Stimulated activated CD8-positive, alpha-beta memory T cell treated with anti-CD3 and anti-CD28 coated beads, Interleukin-7, amount 100 ng/mL, for 48 hours (primary cell): ENCODE data around the gene ACTN4.
A peak's percentile ranks its signal among the peaks of the same experiment; 100 is the strongest.

Source experiments
- DNase-seq, 2 donors: peaks; one replicate each; pipeline ENCODE4 v3.0.0-alpha.2; 2020; ENCODE audit warnings: low read depth in 1 of 2; ENCODE audit errors: extremely low read depth in 1 of 2

Gene ACTN4

GRCh38 chr19:38635483-38636399 lies 11.7 kb upstream of the ACTN4 start:
- no peak for DNase-seq

DNA sequence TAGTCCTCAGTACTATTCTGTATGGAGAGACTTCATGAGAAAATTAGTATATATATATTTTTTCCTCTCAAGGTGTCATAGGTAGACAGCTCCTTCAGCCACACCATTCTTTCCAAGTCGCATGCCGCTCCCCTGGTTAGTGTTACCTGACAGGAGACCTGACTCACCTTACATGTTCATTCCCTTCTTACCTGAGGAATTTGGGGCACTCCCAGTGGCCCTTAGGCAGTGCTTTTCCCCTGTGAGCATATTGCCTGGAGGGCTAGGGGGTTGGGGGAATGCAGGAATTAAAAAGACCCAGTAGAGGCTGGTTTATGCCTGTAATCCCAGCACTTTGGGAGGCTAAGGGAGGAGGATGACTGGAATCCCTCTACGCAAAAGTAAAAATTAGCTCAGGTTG lies 9.0 kb upstream of the ACTN4 start:
- no peak for DNase-seq

DNA sequence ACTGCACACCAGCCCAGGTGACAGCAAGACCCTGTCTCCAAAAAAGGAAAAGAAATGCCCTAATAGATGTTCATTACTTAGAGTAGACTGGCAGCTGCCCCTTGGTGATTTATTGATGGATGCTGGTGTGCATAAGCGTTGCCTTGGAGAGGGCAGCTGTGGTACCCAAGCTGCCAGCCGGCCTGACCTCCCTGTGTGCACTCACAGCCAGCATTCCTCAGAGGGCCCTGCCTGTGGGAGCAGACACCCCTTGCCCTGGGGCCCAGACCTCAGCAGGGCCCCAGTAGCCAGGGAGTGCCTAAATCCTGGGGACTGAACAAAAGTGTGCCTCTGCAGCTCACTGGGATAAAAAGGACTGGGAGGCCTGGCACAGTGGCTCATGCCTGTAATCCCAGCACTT lies 7.8 kb upstream of the ACTN4 start:
- no peak for DNase-seq

DNA sequence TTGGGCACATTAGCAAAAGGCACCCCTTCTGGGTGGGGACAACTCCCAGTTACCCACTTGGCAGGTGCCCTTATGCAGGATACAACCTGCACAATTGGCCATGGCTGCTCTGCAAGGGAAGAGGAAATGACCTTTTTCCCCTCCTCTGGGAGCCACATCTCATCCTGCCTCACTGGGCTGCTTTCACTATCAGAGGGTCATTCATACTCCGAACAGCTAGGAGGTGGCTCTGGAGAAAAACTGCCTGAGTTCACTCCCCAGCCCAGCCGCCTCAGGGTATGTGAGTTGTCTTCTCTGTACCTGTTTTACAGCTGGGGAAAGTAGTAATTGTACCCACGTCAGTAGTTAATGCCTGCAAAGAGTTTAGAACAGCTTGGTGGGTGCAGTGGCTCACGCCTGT lies 7.1 kb upstream of the ACTN4 start:
- DNase-seq, result no peak

DNA sequence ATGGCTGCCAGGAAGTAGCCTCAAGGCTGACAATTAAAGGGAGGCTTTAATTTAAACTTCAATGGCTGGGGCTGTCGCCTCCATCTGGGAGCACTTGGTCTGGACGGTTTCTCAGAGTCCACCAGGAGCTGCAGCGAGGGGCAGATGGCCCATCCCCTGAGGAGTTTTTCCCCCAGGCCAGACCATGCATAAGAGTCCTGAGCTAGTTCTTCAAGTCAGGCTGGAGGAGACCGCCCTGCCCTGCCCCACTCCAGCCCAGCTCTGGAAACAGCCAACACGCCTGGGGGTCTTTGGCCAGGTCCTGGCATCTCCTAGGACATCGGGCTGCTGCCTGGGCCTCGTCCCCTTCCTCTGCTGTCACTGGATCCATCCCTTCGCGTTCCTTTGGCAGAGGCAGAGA lies 5.3 kb upstream of the ACTN4 start:
- DNase-seq, result no peak

- DNase-seq, result no peak
These were observed 2.7 kb upstream of the ACTN4 start for GRCh38 chr19:38644719-38645118.

GRCh38 chr19:38647966-38648768 lies 718 bp downstream of the ACTN4 start:
- DNase-seq, result no peak

- DNase-seq, result no peak
These were observed 1.4 kb downstream of the ACTN4 start for GRCh38 chr19:38648769-38649304.

GRCh38 chr19:38649305-38650171 lies 2.1 kb downstream of the ACTN4 start:
- DNase-seq, result no peak

DNA sequence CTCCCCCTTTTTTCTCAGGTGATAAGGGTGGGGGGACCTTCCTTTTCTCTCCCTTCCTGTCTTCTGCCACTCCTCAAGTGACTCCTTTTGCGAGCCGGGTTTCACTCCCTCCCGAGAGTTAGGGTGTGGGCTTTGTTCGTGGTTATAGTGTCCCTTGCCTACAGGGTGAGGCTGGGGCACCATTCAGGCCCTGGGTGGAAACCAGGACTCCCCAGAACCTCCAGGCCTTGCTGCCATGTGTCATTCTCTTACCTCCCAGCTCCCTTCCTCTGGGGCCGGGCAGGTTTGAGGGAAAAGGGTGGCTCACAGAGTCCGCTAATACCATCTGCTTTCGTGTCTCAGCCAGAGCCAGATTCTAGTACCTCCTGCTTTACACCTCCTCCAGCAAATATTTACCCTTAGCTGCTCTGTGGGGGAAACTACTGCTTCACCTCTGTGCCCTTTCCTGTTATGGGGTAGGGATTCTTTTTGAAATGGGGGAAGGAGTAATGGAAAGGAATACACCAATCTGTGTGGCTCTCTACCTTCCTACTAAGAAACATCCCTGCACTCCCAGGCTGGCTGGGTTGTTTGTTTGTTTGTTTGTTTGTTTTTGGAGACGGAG lies 2.8 kb downstream of the ACTN4 start:
- no peak for DNase-seq

- no peak for DNase-seq
These were observed 3.6 kb downstream of the ACTN4 start for GRCh38 chr19:38650911-38651584.

GRCh38 chr19:38653028-38653571 lies 5.7 kb downstream of the ACTN4 start:
- no peak for DNase-seq

DNA sequence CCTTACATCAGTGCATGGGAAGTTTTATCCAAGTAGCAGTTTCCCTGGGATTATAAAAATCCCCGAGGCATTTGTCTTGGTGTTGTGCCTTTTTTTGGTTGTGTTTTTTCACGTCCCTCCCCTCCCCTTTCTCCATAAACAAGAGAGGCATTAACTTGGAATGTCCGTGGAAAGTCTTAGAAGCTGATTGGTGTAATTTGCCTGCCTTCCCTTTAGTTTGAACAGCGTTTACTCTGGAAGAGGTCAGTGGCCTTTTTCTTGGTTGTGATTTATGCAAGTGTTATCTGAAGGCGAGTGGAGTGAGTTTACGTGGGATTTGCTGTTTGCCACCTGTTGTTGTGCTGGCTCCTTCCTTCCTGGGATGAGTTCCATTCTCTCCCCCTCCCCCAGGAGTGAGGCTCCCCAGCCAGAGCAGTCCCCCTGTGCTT lies 7.2 kb downstream of the ACTN4 start:
- DNase-seq, result no peak

DNA sequence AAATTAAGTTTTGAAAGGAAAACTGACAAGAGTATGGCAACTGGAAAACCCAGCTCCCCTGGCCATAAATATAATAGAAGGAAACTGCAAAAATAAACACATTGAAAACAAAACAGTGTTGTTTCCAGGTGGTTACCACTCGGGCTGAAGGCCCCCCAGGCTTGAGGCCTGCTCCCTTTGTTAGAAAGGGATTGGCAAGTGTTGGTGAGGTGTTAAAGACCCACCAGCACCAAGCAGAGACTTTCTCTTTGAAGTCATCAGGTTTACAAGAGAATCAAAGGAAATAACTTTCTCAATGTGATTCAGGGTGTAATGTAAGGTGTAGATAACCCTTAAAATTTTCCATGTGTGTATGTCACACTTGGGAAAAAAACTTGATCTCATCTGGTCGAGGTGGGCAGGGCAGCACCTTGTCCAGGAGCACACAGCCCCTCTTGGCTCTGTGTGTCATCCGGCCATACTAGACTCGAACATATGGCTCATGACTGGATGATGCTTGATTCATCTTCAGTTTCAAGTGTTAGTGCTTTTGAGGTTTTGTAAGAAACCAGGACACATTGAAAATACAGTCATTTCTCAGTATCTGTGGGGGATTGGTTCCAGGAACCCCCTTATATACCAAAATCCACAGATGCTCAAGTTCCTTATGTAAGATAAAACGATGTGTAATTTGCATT lies 7.8 kb downstream of the ACTN4 start:
- DNase-seq, result peak; percentile 26 to 61

GRCh38 chr19:38656171-38656981 lies 8.9 kb downstream of the ACTN4 start:
- no peak for DNase-seq

DNA sequence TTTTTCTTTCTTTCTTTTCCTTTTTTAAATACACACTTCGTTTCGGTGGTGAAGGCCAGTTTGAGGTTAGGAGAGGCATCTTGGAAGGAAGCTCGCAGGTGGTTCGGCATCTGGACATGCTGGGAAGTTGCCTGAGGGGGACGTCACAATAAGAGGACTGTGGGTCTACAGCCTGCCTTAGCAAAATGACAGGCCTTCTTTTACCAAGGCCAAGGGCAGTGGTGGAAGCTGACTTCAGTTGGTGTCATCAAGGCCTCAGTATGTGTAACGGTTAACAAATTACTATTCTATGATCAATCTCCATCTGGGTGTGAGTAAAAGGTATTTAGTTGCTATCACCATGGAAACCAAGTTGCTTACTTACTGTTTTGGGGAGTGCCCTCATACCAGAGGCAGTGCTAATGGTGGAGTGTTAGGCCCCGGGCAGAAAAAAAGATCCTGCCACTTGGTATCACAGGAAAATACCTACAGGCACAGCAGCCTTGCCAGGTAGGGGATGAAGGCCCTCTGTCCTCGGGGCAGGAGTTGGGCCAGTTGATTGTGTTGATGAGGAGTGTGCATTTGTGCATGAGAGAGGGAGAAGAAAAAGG lies 10.3 kb downstream of the ACTN4 start:
- no peak for DNase-seq

DNA sequence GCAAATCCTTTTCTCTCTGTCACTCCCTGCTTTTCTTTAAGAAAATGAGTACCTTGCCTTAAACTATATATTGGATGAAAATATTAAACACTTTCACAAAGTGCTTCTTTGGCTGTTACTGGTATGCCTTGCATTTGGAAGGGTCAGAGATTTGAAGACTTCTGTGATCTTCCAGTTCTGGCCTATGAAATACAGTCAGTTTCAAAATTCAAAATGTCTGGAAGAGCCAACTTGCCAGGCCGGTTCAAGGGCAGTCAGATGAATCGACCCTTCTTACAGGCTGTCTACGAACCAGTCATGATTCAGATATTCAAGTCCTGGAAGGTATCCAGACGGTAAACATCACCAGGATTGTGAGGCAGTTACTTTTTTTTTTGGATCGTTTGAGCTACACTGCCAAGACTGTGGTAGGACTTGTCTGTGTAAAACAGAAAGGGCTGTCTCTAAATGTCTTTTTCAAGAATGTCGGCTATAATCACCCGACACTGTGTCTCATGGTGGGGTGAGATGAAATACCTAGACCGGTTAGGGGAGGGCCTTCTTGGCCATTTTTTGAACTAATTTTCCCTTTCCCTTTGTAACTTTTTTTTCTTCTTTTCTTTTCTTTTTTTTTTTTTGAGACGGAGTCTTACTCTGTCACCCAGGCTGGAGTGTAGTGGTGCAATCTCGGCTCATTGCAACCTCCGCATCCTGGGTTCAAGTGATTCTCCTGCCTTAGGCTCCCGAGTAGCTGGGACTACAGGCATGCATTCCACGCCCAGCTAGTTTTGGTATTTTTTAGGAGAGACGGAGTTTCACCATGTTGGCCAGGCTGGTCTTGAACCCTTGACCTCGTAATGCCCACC lies 11.2 kb downstream of the ACTN4 start:
- DNase-seq, result no peak
